COLO668 (cell line): Measurements from ENCODE around the gene MAGEA12.
"Not testable (repeated sequence)": the region's sequence is repeated elsewhere in the genome, so short reads cannot be mapped to it uniquely, and the experiment has no call there.

Experiments
- DNase-seq: peaks from one replicate; lab custom pipeline; 2025; ENCODE audit not compliant: unreplicated experiment; lab: John Stamatoyannopoulos, UW

MAGEA12 gene

DNA sequence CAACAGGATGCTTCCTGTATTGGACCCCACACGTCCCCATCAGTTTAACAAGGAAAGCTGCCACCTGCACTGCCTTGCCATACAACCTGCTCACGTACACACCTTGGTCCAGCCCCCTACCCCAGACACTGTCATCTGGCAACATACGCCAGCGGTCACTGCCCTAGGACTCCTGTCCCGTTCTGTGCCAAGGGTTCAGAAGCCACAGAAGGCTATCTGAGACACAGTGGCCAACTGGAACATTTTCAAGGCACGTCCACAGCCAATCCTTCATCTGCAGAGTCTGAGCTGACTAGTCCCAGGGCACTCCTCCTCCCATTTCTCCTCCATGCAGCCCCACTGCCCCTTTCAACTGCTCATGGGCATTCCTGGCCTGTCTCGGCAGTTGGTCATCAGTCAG lies 28.0 kb downstream of the MAGEA12 start:
- DNase-seq = not testable (repeated sequence)

DNA sequence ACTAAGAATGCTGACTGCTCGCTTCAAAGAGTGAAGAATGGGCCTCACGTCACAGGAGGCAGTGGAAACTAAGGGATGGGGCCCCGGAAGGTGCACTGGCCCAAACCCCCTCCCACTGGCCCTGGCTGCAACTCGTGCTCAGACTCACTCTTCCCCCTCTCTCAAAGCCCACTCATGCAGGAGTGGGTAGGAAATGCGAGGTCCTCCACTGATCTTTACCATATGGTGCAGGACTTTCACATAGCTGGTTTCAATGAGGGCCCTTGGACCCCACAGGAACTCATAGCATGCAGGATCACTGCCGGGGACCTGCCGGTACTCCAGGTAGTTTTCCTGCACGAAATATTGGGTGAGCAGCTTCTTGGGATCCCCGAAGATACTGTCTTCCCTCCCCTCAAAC lies 33.0 kb downstream of the MAGEA12 start:
- DNase-seq = not testable (repeated sequence)

DNA sequence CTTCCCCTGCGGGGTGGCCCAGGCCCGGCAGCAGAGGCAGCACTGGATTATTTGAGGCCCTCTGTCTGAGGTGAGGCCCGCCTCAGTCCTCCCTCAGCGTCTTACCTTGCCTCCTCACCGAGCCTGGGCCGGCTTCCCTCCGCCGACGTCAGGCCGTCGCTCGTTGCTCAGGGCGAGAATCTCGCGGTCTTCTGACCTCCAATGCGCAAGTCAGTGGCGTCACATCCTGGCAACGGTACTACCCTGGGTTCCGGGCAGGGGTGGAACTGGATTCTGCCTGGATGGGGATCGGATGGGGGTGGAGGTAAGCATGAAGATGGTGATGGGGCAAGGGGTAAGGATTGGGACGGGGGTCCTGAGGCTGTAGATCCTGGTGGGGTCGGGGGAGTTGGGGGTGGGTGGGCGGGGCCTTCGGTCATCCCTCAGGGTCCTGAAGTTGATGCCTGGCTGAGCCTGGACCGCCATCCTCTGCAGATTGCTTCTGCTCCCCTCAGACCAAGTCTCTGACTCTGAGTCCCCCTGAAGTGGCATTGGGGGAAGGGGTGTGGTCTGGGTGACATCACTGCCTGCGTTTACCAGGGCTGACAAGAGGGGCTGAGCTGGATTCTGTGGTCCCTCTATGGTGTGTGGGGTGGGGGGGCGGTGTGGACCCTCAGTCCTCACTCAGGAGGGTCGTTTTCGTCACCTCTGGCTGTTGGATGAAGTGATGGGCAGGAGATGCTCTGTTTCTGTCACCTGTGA lies 36.2 kb downstream of the MAGEA12 start, which contains the start of gene MAGEA6:
TSS of gene MAGEA6 (minus strand) at position 141 of the 741 bp plus-strand sequence. CDS start 2,039 bp downstream, outside the sequence.
- DNase-seq = not testable (repeated sequence)

DNA sequence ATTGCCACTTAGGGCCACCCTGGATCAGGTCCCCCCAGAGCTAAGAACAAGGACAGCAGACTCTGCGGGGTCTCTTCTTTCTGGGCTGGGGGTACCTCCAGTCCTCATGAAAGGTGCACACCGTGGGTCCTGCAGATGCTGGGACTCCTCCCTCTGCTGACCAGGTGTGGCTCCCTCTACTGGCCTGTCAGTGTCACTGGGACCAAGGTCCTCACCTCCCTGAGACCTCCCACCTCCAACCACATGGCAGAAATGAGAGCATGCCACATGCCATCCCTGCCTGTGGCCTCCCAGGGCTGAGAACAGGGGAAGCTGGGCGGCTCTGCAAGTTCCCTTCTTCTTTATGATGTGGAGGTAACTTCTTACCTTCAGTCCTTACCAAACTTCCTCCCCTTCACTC lies 53.5 kb downstream of the MAGEA12 start:
- not testable (repeated sequence) for DNase-seq
